GM21737 (cell line): ENCODE results near the gene GRK4.

Experiments
- ATAC-seq: cut with Tn5 transposase; IDR thresholded peaks from one replicate; pipeline ENCODE4 v1.9.1; 2021; ENCODE audit warnings: mild to moderate bottlenecking, moderate library complexity; ENCODE audit not compliant: unreplicated experiment

Gene GRK4

GRCh38 chr4:3067473-3068001, 104.2 kb downstream of the GRK4 start:
- no peak for ATAC-seq

DNA sequence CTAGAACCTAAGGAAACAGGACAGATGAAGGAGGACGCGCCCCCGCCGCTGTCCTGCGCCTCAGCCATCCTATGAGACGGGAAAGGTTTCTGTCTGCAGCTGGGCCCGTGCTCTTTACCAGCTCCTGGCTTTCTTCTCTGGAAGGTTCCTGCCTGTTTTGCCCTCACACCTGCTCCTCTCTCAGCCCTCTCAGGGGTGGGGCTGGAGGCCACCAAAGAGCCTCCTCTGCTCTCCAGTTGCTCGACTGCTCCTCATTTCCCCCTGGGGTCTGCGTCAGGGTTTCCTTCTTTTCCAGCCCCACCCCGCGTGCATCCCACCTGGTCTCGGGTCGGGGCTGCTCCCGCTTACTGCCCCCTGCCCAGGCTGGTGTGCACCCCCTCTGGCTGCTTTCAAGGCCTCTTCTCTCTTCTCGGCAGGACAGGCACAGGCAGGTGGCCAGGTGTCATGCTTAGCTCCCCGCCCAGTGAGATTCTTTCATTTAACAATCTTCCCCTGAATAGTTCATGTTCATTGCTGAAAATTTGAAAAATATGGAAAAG, 106.4 kb downstream of the GRK4 start:
- no peak for ATAC-seq

DNA sequence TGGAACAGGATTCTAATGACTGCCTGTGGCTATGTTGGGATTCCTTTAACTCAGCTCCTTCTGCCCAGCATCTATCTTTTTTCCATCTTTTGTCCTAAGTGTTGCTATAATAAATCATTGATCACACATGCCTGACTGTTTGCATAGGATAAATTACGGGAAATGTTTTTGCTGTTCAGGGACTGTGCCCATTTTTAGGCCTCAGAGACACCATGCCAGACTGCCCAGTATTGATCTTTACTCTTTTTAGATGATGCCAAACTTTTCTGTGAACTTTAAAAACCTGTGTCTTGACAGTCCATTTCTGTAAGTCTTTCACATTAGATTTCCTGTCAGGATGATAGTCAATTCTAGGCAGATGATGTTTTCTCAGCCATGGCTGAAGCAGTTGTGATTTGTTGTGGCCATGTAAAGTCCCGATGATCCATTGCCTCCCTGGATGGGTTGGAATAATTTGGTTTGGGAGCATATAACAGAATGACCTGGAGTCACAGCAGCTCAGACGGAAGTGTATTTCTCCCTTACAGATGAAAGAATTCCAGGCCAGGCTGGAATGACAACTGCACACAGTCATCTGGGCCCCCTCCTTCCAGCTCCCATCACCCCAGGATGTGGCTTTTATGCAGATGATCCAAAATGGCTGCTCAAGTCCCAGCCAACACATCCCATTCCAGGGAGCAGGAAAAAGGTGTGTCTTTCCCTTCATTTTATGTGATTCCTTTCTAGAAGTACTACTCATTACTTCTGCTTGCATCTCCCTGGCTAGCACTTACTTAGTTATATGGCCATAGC, 107.5 kb downstream of the GRK4 start:
- ATAC-seq = no peak

DNA sequence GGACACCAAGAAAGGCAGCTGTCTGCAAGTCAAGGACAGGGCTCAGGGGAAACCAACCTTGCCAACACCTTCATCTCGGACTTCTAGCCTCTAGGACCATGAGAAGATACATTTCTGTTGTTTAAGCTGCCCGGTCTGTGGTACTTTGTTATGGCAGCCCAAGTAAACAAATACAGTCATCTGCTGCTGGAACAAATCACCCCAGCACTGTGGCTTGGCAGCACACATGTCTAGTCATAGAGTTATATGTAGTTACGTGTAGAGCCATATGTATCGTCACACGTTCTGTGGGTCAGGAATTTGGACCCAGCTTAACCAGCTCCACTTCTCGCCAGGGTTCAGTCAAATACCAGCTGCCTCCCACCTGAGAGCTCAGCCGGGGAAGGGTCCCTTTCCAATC, 108.4 kb downstream of the GRK4 start:
- ATAC-seq = no peak

GRCh38 chr4:3073158-3074077, 110.0 kb downstream of the GRK4 start:
- ATAC-seq = peak; percentile 25

DNA sequence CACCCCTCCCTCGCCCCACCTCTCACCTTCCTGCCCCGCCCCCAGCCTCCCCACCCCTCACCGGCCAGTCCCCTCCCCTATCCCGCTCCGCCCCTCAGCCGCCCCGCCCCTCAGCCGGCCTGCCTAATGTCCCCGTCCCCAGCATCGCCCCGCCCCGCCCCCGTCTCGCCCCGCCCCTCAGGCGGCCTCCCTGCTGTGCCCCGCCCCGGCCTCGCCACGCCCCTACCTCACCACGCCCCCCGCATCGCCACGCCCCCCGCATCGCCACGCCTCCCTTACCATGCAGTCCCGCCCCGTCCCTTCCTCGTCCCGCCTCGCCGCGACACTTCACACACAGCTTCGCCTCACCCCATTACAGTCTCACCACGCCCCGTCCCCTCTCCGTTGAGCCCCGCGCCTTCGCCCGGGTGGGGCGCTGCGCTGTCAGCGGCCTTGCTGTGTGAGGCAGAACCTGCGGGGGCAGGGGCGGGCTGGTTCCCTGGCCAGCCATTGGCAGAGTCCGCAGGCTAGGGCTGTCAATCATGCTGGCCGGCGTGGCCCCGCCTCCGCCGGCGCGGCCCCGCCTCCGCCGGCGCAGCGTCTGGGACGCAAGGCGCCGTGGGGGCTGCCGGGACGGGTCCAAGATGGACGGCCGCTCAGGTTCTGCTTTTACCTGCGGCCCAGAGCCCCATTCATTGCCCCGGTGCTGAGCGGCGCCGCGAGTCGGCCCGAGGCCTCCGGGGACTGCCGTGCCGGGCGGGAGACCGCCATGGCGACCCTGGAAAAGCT, 110.9 kb downstream of the GRK4 start, which contains the start of the genes HTT and HTT-AS:
TSS of gene HTT (plus strand) at position 604 of the 768 bp plus-strand sequence. CDS start at position 749, 145 bp downstream.
TSS of gene HTT-AS (minus strand) at position 461 of the 768 bp plus-strand sequence.
- ATAC-seq = peak; percentile 75

DNA sequence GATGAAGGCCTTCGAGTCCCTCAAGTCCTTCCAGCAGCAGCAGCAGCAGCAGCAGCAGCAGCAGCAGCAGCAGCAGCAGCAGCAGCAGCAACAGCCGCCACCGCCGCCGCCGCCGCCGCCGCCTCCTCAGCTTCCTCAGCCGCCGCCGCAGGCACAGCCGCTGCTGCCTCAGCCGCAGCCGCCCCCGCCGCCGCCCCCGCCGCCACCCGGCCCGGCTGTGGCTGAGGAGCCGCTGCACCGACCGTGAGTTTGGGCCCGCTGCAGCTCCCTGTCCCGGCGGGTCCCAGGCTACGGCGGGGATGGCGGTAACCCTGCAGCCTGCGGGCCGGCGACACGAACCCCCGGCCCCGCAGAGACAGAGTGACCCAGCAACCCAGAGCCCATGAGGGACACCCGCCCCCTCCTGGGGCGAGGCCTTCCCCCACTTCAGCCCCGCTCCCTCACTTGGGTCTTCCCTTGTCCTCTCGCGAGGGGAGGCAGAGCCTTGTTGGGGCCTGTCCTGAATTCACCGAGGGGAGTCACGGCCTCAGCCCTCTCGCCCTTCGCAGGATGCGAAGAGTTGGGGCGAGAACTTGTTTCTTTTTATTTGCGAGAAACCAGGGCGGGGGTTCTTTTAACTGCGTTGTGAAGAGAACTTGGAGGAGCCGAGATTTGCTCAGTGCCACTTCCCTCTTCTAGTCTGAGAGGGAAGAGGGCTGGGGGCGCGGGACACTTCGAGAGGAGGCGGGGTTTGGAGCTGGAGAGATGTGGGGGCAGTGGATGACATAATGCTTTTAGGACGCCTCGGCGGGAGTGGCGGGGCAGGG, 111.7 kb downstream of the GRK4 start:
- ATAC-seq = no peak

- no peak for ATAC-seq
Observed at GRCh38 chr4:3075652-3075981, 112.2 kb downstream of the GRK4 start.

DNA sequence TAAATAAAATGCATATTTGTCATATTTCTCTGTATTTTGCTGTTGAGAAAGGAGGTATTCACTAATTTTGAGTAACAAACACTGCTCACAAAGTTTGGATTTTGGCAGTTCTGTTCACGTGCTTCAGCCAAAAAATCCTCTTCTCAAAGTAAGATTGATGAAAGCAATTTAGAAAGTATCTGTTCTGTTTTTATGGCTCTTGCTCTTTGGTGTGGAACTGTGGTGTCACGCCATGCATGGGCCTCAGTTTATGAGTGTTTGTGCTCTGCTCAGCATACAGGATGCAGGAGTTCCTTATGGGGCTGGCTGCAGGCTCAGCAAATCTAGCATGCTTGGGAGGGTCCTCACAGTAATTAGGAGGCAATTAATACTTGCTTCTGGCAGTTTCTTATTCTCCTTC, 114.4 kb downstream of the GRK4 start:
- ATAC-seq = peak; percentile 21

- ATAC-seq = peak; percentile 29
Observed at GRCh38 chr4:3079694-3080123, 116.3 kb downstream of the GRK4 start.

- no peak for ATAC-seq
Observed at GRCh38 chr4:3082925-3083515, 119.6 kb downstream of the GRK4 start.

GRCh38 chr4:3083732-3084131, 120.4 kb downstream of the GRK4 start:
- ATAC-seq = no peak

DNA sequence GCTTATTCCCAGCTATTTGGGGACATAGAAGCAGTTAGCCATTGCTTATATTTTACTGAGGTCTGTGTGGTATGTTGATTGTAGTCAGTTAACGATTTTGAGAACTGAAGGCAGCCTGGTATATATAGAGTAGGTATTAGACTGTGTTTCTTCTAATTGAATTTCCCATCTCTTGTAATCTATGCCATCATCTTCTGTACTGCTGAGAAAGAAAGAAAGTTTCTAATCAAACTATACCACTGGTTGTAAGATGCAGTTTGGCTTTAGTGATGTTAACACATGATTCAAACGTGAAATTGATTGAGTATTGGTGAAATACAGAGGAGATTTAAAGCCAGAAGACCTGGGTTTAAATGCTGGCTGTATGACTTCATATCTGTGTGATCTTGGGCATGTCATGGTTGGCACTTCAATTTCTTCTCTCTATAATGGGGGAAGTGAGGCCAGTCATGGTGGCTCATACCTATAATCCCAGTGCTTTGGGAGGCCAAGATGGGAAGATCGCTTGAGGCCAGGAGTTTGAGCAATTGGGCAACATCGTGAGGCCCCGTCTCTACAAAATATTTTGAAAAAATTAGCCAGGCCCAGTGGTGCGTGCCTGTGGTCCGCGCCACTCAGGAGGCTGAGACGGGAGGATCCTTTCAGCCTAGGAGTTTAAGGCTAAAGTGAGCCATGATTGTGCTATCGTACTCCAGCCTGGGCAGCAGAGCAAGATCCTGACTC, 122.7 kb downstream of the GRK4 start:
- ATAC-seq = no peak

DNA sequence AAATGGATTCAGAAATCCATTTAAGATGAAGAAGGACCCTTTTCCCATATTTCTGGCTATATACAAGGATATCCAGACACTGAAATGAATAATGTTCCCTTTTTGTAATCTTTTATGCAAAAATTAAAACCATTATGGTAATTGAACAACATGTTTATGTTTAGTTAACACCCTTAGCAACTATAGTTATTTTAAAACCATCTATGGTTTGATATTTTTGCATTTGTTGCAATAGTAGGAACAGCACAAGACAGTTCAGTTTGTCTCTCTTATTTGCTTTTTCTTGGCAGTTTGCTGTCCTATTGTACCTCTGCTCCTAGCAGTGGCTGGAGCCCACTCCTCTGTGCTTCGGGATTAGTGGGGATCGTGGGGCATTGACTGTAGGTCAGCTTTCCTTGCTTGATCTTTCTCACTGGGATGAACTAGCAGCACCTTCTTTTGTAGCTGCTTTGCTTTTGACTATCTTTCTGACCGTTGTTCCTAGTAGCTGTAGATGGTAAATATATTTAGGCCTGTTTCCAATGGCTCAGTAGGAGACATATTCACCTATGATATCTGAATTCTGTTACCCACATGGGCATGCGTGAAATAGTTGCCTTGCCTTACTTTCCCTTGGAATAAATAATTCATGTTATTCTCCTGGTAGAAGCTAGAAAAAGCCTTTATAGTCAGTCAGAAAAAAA, 123.9 kb downstream of the GRK4 start:
- ATAC-seq = no peak
